Motor neuron (in vitro differentiated cells): ENCODE data around the gene RIT1. TPM values are rescaled to one million over a fixed set of nuclear protein-coding genes. Genes with fewer than 3 reads are reported as not detected.

Experiments
- ATAC-seq, 8 experiments: fragments of 200-7000 bp; cut with Tn5 transposase; replicated peaks in 6 of 8; 2 replicates each; pipeline ENCODE4 v1.8.0; 2021; ENCODE audit warnings: mild to moderate bottlenecking in 8 of 8, moderate library complexity in 8 of 8
- H3K27ac ChIP-seq, 2 donors: fragments of 250-450 bp; sonication (Bioruptor Pico); 2 replicates each; pipeline ENCODE4 v1.9.0; 2021; ENCODE audit warnings: antibody characterized with exemption in 2 of 2, mild to moderate bottlenecking in 2 of 2, moderate library complexity in 1 of 2
- H3K4me1 ChIP-seq, 2 donors: fragments of 250-450 bp; sonication (Bioruptor Pico); replicated peaks in 1 of 2; 2 replicates each; pipeline ENCODE4 v1.6.1; 2021; ENCODE audit warnings: antibody characterized with exemption in 2 of 2, mild to moderate bottlenecking in 2 of 2, moderate library complexity in 1 of 2
- H3K4me3 ChIP-seq, 5 donors: fragments of 250-450 bp; sonication (Bioruptor Pico); 2 replicates each; pipeline ENCODE4 v1.9.0; 2021; ENCODE audit warnings: antibody characterized with exemption in 5 of 5, mild to moderate bottlenecking in 5 of 5, moderate library complexity in 4 of 5
- WGBS, 10 experiments: fragments of 450-650 bp; shearing (Covaris generic); methylation state at CpG; one replicate each; pipeline ENCODE4 v1.0.0; 2022; 5-methylcytosine and 5-hydroxymethylcytosine counted together
- in situ Hi-C, 9 experiments: fragments of 400-800 bp; cut with MboI; loops; one replicate each; pipeline ENCODE4 v1.15.0; 2021; ENCODE audit warnings: low sequenced_read_pairs in 9 of 9, low pct_unique_long_range_greater_than_20kb in 2 of 9; ENCODE audit not compliant: unreplicated experiment in 9 of 9
- total RNA-seq, 8 experiments: library from RNA; unstranded; fragments of 300-600 nt; gene quantifications; 2 replicates each; pipeline versions ENCODE4 v1.2.3 to v1.2.4, GENCODE V29; 2022

Gene RIT1, protein sequence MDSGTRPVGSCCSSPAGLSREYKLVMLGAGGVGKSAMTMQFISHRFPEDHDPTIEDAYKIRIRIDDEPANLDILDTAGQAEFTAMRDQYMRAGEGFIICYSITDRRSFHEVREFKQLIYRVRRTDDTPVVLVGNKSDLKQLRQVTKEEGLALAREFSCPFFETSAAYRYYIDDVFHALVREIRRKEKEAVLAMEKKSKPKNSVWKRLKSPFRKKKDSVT
- total RNA-seq = 10 to 100 TPM; 15.4 to 41.8 (median 28.1) TPM

DNA sequence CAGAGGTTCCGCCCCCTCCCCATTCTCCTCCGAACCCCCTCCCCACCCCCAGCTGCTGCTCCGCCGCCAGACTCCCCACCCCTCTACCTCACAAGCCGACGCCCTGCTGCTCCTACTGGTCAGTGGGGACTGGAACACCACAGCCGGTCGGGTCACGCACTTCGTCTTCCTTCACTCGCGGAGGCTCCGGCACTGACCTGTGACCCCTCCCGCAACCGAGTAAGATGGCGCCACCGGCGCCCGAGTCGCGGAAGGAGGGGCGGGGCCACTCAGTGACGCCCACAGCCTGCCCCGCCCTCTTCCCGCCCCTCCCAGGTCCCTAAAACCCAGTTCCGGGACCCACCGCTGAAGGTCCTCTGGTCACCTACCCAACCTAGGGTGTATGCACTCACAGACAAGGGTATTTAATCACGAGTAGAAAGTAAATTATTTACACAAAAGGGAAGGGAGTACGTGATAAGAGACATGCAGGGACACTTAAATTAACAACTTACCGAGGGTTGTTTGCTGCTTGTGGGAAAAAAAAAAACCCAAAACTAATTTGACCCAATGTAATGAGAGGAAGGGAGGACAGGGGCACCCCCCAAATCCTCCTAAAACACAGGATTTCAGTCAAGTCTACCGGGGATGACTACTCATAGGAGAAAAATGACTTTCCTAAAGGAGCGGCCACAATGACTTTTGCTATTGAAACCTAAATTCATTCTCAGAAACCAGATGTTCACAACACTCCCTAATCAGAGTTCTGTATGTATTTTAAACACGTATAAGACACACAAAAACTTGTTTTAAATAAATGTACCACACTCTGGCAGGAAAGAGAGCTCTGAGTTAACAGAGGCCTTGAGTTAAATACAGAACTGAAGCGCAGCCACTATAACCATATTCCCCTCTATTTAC, at the start of gene RIT1:
Gene RIT1 (minus strand): TSS at position 194 of the 900 bp plus-strand sequence. CDS start 588 bp downstream, outside the sequence.
- Histone ChIP-seq H3K4me3 (peak within 1 kb of the TSS; percentile 50 to 78 (median 63)), H3K4me1 (peaks cover 13% of the 10 kb centered on the region in 2 donors), H3K27ac (peak within 1 kb of the TSS; percentile 73 to 83)
- in situ Hi-C loops = no loop called here
- peak; percentile 84 to 95 (median 89) for ATAC-seq
- 8 to 57% (median 26%) methylated on average over 2 to 14 of the region's 34 CpGs; no CpG with 5 or more reads in 1 of the 10 experiments for WGBS, 10 experiments

DNA sequence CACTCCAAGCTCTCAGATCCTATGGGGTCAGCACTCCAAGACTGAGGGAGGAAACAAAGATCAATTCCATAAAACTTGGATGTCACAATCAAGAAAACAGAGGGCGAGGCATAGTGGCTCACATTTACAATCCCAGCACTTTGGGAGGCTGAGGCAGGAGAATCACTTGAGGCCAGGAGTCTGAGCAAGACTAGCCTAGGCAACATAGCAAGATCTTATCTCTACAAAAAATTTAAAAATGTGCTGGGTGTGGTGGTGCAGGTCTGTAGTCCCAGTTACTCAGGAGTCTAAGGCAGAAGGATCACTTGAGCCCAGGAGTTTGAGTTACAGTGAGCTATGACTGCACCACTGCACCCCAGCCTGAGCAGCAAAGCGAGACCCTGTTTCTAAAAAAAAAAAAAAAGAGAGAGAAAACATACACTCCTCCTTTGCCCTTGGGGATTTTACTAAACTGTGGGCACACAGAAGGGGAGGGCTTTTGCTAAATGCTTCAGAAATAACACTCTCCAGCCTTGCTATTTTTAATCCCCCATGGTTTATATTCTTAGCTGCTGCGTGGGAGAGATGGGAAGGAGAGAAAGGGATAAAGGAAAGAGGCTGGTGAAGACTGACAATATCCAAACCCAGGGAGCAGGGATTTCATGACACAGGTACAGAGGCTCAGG, 49.1 kb upstream of the RIT1 start:
- peak in 1 of 8 experiments; percentile 9 for ATAC-seq
- no peak overlapping the region for H3K4me3 ChIP-seq
- H3K27ac ChIP-seq = no peak overlapping the region
- in situ Hi-C loops = no loop called here
- 50 to 100% (median 98%) methylated on average over 1 to 3 of the region's 3 CpGs; no CpG with 5 or more reads in 3 of the 10 experiments for WGBS, 10 experiments
- H3K4me1 ChIP-seq = no peaks in the 10 kb centered on the region

DNA sequence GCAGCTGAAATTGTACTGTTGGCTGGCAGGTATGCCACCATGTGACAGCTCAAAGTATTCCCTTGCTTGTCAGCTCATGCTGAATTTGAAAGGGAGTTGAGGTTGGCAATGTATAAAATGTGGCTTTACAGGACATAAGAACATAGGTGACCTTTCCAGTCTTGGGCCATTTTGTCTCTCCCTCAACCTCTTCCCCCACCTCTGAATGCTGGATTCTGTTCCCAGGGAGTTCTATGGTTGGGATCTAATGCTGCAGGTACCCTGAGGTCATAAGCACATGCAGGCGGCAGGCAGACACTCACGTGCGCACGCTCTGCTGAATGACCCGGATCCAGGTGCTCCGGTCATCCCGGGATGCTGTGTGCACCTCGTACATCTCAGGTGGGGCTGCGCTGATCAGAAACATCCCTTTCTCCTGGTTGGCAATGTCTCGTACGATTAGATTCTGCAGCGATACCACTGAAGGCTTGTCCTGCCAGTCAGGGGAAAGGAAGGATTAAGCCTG, 46.3 kb upstream of the RIT1 start:
- H3K4me3 ChIP-seq = no peak overlapping the region
- ATAC-seq = no peak
- WGBS, 10 experiments = 91 to 100% (median 100%) methylated on average over 3 to 8 of the region's 12 CpGs; no CpG with 5 or more reads in 4 of the 10 experiments
- H3K27ac ChIP-seq = no peak overlapping the region
- no peaks in the 10 kb centered on the region for H3K4me1 ChIP-seq
- in situ Hi-C loops = no loop called here

DNA sequence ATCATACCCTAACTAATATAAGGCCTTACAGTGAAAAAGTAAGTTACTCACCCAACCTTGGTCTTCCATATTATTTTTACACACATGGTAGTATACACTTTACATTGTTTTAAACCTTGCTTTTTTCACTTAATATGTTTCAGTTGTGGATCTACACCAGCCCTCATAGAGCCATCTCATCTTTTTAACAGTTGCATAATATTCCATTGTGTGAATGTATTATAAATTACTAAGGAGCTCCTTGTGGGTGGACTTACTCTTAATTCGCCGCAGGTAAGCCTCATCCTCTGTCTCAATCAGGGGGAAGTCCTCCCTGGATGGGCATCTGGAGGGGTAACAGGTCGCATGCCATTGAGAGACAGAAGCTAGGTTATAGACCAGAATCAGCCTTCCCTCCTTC, 43.5 kb upstream of the RIT1 start:
- 90 to 100% (median 95%) methylated on average over 2 to 3 of the region's 3 CpGs; no CpG with 5 or more reads in 4 of the 10 experiments for WGBS, 10 experiments
- no peak for ATAC-seq
- in situ Hi-C loops = no loop called here
- Histone ChIP-seq H3K27ac (no peak overlapping the region), H3K4me1 (no peaks in the 10 kb centered on the region), H3K4me3 (no peak overlapping the region)

DNA sequence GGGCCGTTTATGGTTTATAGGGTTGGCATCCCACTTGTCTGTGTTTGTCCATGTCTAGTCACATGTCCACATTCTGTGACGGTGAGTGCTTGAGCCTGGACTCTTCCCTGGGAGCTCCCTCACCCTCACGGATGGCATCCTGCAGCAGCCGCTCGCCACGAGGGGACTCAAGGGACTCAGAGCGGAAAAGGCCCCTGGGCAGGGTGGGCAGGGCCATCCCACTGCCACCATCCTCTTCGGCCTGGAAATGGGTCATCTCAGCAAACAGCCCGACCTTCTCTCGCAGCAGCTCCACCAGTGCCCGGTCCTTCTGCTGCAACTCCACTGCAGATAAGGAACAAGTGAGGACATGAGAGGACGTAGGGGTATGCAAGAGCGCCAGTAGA, 41.3 kb upstream of the RIT1 start:
- 85 to 100% (median 100%) methylated on average over 1 to 11 of the region's 13 CpGs; no CpG with 5 or more reads in 5 of the 10 experiments for WGBS, 10 experiments
- in situ Hi-C loops = no loop called here

DNA sequence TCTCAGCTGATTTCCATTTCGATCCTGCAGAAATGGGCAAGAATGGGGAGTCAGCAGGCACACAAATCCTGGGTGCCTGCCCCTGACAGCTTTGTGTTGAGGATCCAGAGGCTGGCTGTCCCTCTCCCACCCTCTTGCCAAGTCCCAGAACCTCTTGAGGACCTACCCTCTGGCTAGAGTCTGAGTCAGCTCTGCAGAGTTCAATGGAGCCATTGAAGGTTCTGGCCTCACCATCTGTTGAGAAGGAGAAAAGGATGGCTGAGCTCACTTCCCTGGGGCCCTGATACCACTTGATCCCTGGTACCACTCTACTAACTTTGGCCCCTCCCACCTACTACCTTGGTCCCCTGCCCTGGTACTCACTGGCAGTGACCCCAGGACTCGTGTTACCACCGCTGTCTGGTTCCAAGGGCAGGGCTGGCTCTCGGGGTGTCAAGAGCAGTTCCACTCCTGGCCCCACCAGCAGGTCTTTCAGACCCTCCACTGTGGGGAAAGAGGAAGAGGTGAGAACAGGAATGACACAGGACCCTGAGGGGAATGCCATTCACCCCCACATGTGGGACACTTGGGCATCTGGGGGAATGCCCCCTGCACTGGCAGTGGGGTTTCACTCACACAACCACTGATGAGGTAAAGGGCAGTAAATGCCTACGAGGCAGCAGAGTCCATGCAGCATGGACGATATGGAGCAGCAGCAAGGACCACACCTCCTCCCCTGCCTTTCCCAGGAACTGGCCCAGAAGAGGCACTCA, 40.8 kb upstream of the RIT1 start:
- 40 to 100% (median 86%) methylated on average over 1 to 4 of the region's 6 CpGs; no CpG with 5 or more reads in 3 of the 10 experiments for WGBS, 10 experiments
- in situ Hi-C loops = no loop called here
- ATAC-seq = no peak

More for the DNA sequence above, 41.3 kb upstream of the RIT1 start:
- Histone ChIP-seq H3K27ac (no peak overlapping the region), H3K4me1 (no peaks in the 10 kb centered on the region), H3K4me3 (no peak overlapping the region)
- peak in 1 of 8 experiments; percentile 16 for ATAC-seq

DNA sequence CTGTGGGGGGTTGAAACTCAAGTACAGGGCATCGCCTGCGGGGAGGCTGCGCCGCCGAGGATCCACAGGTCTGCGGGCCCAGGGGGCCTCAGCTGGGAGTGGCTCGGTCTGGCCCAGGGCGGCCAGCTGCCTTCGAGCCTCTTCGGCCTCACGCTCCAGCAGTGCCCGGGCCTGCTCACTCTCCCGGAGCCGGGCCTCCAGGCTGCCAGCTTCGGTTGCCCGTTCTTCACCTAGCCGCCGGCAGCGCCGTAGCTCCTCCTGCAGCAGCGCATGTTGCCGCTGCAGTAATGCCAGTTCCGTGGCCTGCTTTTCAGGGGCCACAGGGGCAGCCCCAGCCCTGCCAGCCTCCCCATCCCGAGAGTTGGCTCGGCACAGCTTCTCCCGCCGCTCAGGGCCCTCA, 39.7 kb upstream of the RIT1 start:
- H3K4me1 ChIP-seq = no peaks in the 10 kb centered on the region
- 90 to 100% (median 97%) methylated on average over 1 to 10 of the region's 27 CpGs; no CpG with 5 or more reads in 6 of the 10 experiments for WGBS, 10 experiments
- in situ Hi-C loops = no loop called here
- no peak overlapping the region for H3K4me3 ChIP-seq
- H3K27ac ChIP-seq = no peak overlapping the region
- peak in 4 of 8 experiments; percentile 16 to 33 (median 24) for ATAC-seq

More for the DNA sequence above, 40.8 kb upstream of the RIT1 start:
- Histone ChIP-seq H3K4me1 (no peaks in the 10 kb centered on the region), H3K4me3 (no peak overlapping the region), H3K27ac (no peak overlapping the region)

DNA sequence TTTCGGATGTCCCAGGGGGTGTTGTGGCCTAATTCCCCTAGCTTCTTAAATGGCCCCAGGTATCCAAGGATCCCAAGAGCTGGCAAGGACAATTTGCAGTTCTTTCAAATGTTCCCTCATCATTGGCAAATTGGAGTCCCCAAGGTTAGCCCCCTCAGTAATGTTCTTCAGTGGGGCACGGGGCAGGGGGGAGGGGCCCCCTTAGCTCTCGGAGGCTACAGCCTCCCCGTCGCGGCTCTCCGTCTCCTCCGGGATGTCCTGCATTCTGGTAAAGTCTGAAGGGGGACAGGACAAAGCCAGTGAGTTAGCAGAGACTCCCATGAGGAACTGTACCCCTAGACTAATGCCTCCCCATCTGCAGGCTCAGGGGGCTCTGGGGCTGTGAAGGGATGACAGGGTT, 36.6 kb upstream of the RIT1 start:
- Histone ChIP-seq H3K27ac (no peak overlapping the region), H3K4me3 (no peak overlapping the region), H3K4me1 (peaks cover 0 to 5% of the 10 kb centered on the region in 2 donors)
- in situ Hi-C loops = no loop called here
- ATAC-seq = no peak
- 100% methylated on average over 1 to 2 of the region's 8 CpGs; no CpG with 5 or more reads in 6 of the 10 experiments for WGBS, 10 experiments

DNA sequence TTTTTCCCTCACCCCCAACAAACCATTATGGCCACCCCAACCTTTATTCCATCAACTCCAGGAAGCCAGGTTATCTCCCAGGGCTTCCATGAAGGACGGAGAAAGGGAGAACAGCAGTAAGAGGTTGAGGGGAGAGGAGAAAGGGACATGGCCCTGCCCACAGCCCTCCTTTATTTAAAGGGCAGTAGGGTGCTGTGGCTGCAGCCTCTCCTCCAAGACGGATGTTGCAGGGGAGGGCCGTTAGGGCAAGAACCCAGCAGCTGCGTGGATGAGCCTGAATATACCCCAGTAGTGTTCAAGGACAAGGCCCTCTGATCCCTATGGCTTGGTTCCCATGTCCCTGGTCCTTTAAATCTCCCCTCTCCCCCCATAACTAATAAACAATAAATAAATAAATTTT, 36.1 kb upstream of the RIT1 start:
- in situ Hi-C loops = no loop called here

DNA sequence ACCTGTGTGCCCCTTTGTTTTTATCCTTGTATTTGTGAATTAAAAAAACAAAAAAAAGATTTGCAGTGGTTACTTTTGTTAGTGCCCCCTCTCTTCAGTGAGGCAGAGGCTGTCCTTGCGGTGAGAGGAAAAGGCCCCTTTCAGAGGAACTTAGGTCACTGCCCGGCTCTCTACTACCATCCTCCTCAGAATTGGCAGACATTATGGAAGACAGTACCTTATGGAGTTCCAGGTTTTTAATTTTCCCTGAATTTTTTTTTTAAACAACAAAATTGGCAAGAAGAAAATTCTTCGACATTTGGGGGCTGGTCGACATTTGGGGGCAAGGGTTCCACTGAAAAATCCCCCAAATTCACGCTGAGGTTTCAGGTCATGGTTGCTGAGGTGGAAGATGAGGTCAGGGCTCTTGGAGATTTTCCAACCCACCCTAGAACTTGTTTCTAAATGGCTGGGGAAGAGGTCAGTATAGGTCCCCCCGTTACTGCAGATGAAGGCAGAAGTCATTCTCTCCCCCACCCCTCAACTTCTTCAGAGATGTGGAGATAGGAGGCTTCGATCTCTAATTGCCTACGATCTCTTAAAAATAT, 35.6 kb upstream of the RIT1 start:
- Histone ChIP-seq H3K4me1 (peaks cover 0 to 5% of the 10 kb centered on the region in 2 donors), H3K4me3 (no peak overlapping the region), H3K27ac (no peak overlapping the region)
- ATAC-seq = no peak
- 89 to 100% (median 96%) methylated on average over 1 to 8 of the region's 8 CpGs; no CpG with 5 or more reads in 2 of the 10 experiments for WGBS, 10 experiments
- in situ Hi-C loops = no loop called here

More for the DNA sequence above, 36.1 kb upstream of the RIT1 start:
- peaks cover 0 to 5% of the 10 kb centered on the region in 2 donors for H3K4me1 ChIP-seq
- H3K4me3 ChIP-seq = no peak overlapping the region
- 39 to 100% (median 80%) methylated on average over 1 to 3 of the region's 4 CpGs; no CpG with 5 or more reads in 5 of the 10 experiments for WGBS, 10 experiments
- no peak for ATAC-seq
- H3K27ac ChIP-seq = no peak overlapping the region

DNA sequence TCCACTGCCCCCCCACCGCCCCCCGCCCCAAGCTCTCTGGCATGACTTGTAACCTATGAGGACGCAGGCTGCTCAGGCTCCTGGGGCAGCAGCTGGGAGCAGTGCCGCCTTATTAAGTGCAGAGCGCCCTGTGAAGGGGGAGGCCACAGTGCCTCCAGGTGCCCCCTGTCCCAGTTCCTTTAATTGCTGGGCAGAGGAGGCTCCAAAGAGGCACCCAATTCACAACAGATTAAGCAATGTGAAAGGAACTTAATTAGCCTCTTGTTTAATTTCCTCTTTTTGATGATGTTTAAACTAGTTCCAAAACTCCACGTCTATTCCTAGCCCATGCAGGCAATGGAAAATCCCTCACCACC, 33.3 kb upstream of the RIT1 start:
- in situ Hi-C loops = no loop called here
- Histone ChIP-seq H3K27ac (no peak overlapping the region), H3K4me3 (no peak overlapping the region), H3K4me1 (peaks cover 14 to 20% of the 10 kb centered on the region in 2 donors)
- ATAC-seq = peak in 1 of 8 experiments; percentile 21
- WGBS, 10 experiments = 40 to 86% (median 69%) methylated on average over 1 to 4 of the region's 6 CpGs; no CpG with 5 or more reads in 6 of the 10 experiments
